GM12891 (cell line): ENCODE data around the gene RASL10A.

Source experiments
- PAX5 ChIP-seq: IDR thresholded peaks from 2 replicates; pipeline ENCODE4 v1.6.1; 2011; ENCODE audit warnings: low read length, moderate library complexity, mild to moderate bottlenecking; ENCODE audit not compliant: insufficient read depth, severe bottlenecking
- POLR2A ChIP-seq: IDR thresholded peaks from 2 replicates; pipeline ENCODE4 v1.6.1; 2011; ENCODE audit warnings: low read depth, low read length, control low read depth
- POLR2AphosphoS5 ChIP-seq: IDR thresholded peaks from 2 replicates; pipeline ENCODE4 v1.6.1; 2011; ENCODE audit warnings: low read depth, low read length, control low read depth
- POU2F2 ChIP-seq: IDR thresholded peaks from 2 replicates; pipeline ENCODE4 v1.6.1; 2011; ENCODE audit warnings: low read depth, mild to moderate bottlenecking, control low read depth, low read length, moderate library complexity
- SPI1 ChIP-seq: IDR thresholded peaks from 2 replicates; pipeline ENCODE4 v1.6.1; 2011; ENCODE audit warnings: low read depth, low read length, control low read depth
- TAF1 ChIP-seq: IDR thresholded peaks from 2 replicates; pipeline ENCODE4 v1.6.1; 2011; ENCODE audit warnings: low read depth, low read length, control low read depth

GRCh38 chr22:29320546-29320945, 5.0 kb upstream of the RASL10A start:
- TF ChIP-seq POLR2A: no peak
- no peak for TF ChIP-seq POLR2AphosphoS5
- TF ChIP-seq TAF1: no peak
- no peak for TF ChIP-seq SPI1
- no peak for TF ChIP-seq POU2F2
- no peak for TF ChIP-seq PAX5
